ENCODE measurements around the gene FRMD4B.

Gene FRMD4B

GRCh38 chr3:69379661-69380060 is 6.2 kb downstream of the FRMD4B start:
- no peak for TF ChIP-seq CTCF (IDR thresholded peaks at IDR 0.05)
- Histone ChIP-seq H3K27me3 (no peaks in the 10 kb centered on the region), H3K27ac (no peak overlapping the region), H3K36me3 (no peaks in the 10 kb centered on the region), H3K4me1 (ENCODE audit: control insufficient read depth in 1 of 2, insufficient read depth in 1 of 2, low read depth in 1 of 2, low read length in 1 of 2) (peaks cover 26 to 43% of the 10 kb centered on the region in 2 experiments), H3K4me3 (ENCODE audit: low read depth in 1 of 2, low read length in 1 of 2) (no peak overlapping the region), H3K9me3 (no peaks in the 10 kb centered on the region)

- peak overlapping the region; percentile 6 for H3K27ac ChIP-seq
- H3K9me3 ChIP-seq: no peaks in the 10 kb centered on the region
- no peaks in the 10 kb centered on the region for H3K36me3 ChIP-seq
- TF ChIP-seq CTCF (IDR thresholded peaks at IDR 0.05): no peak
- H3K4me1 ChIP-seq (ENCODE audit: control insufficient read depth in 1 of 2, insufficient read depth in 1 of 2, low read depth in 1 of 2, low read length in 1 of 2): peaks cover 14 to 29% of the 10 kb centered on the region in 2 experiments
- no peak overlapping the region for H3K4me3 ChIP-seq (ENCODE audit: low read depth in 1 of 2, low read length in 1 of 2)
- no peaks in the 10 kb centered on the region for H3K27me3 ChIP-seq
These were observed 7.6 kb downstream of the FRMD4B start for GRCh38 chr3:69378112-69378802.

GRCh38 chr3:69377262-69377661 is 8.6 kb downstream of the FRMD4B start:
- H3K4me3 ChIP-seq (ENCODE audit: low read depth in 1 of 2, low read length in 1 of 2): no peak overlapping the region
- no peak overlapping the region for H3K27ac ChIP-seq
- no peak for TF ChIP-seq CTCF (IDR thresholded peaks at IDR 0.05)
- H3K27me3 ChIP-seq: no peaks in the 10 kb centered on the region
- H3K36me3 ChIP-seq: no peaks in the 10 kb centered on the region
- peaks cover 14 to 30% of the 10 kb centered on the region in 2 experiments for H3K4me1 ChIP-seq (ENCODE audit: control insufficient read depth in 1 of 2, insufficient read depth in 1 of 2, low read depth in 1 of 2, low read length in 1 of 2)
- H3K9me3 ChIP-seq: no peaks in the 10 kb centered on the region

- TF ChIP-seq CTCF (IDR thresholded peaks at IDR 0.05): no peak
- Histone ChIP-seq H3K27ac (no peak overlapping the region), H3K4me3 (ENCODE audit: low read depth in 1 of 2, low read length in 1 of 2) (no peak overlapping the region), H3K4me1 (ENCODE audit: control insufficient read depth in 1 of 2, insufficient read depth in 1 of 2, low read depth in 1 of 2, low read length in 1 of 2) (peaks cover 14 to 35% of the 10 kb centered on the region in 2 experiments), H3K36me3 (no peaks in the 10 kb centered on the region), H3K27me3 (no peaks in the 10 kb centered on the region), H3K9me3 (no peaks in the 10 kb centered on the region)
These were observed 9.2 kb downstream of the FRMD4B start for GRCh38 chr3:69376731-69377130.

GRCh38 chr3:69371816-69372215 is 14.1 kb downstream of the FRMD4B start:
- H3K27ac ChIP-seq: no peak overlapping the region
- H3K27me3 ChIP-seq: no peaks in the 10 kb centered on the region
- no peak for TF ChIP-seq CTCF (IDR thresholded peaks at IDR 0.05)
- no peak overlapping the region for H3K4me3 ChIP-seq (ENCODE audit: low read depth in 1 of 2, low read length in 1 of 2)
- H3K36me3 ChIP-seq: no peaks in the 10 kb centered on the region
- peaks cover 13 to 35% of the 10 kb centered on the region in 2 experiments for H3K4me1 ChIP-seq (ENCODE audit: control insufficient read depth in 1 of 2, insufficient read depth in 1 of 2, low read depth in 1 of 2, low read length in 1 of 2)
- no peaks in the 10 kb centered on the region for H3K9me3 ChIP-seq
